Measurements from ENCODE around the gene AQP5. TPM values are rescaled to one million over a fixed set of nuclear protein-coding genes. Genes with fewer than 3 reads are reported as not detected.
A peak's percentile ranks its signal among the peaks of the same experiment; 100 is the strongest.

The AQP5 gene
- total and polyA plus RNA-seq, 4 donors, result 0.08 to 1.2 TPM; not detected in 2

GRCh38 chr12:49921299-49921698, 40.4 kb upstream of the AQP5 start:
- intact Hi-C loops (cut with DNase I), result no loop called here
- H3K36me3 ChIP-seq (ENCODE audit: control insufficient read depth in 1 of 2, insufficient read depth in 2 of 2, low read length in 1 of 2), result no peaks in the 10 kb centered on the region
- DNase-seq, result no peak
- no peaks in the 10 kb centered on the region for H3K9me3 ChIP-seq (ENCODE audit: control insufficient read depth, low read length)
- no peaks in the 10 kb centered on the region for H3K4me1 ChIP-seq (ENCODE audit: control insufficient read depth in 1 of 2, insufficient read depth in 2 of 2, low read length in 2 of 2)
- no peaks in the 10 kb centered on the region for H3K27me3 ChIP-seq (ENCODE audit: control insufficient read depth in 1 of 2, insufficient read depth in 2 of 2, low read length in 1 of 2)
- no peak for ATAC-seq (ENCODE audit: low FRiP score)
- H3K4me3 ChIP-seq (ENCODE audit: low read length in 2 of 2), result no peak overlapping the region
- H3K27ac ChIP-seq (ENCODE audit: low read depth in 1 of 2, low read length in 2 of 2), result no peak overlapping the region
- 69 to 77% methylated on average over 3 of the region's 3 CpGs for WGBS, 2 donors

- ATAC-seq (ENCODE audit: low FRiP score) (no peak), DNase-seq (peak in 1 of 2 donors; percentile 49)
- Histone ChIP-seq H3K4me3 (ENCODE audit: low read length in 2 of 2) (no peak overlapping the region), H3K4me1 (ENCODE audit: control insufficient read depth in 1 of 2, insufficient read depth in 2 of 2, low read length in 2 of 2) (no peaks in the 10 kb centered on the region), H3K27ac (ENCODE audit: low read depth in 1 of 2, low read length in 2 of 2) (no peak overlapping the region), H3K27me3 (ENCODE audit: control insufficient read depth in 1 of 2, insufficient read depth in 2 of 2, low read length in 1 of 2) (no peaks in the 10 kb centered on the region), H3K9me3 (ENCODE audit: control insufficient read depth, low read length) (no peaks in the 10 kb centered on the region), H3K36me3 (ENCODE audit: control insufficient read depth in 1 of 2, insufficient read depth in 2 of 2, low read length in 1 of 2) (no peaks in the 10 kb centered on the region)
- WGBS, 2 donors, result 85 to 86% methylated on average over 6 of the region's 6 CpGs
- intact Hi-C loops (cut with DNase I), result no loop called here
These were observed 39.7 kb upstream of the AQP5 start for GRCh38 chr12:49921936-49922335.

GRCh38 chr12:49922349-49923034, 39.2 kb upstream of the AQP5 start:
- no peaks in the 10 kb centered on the region for H3K27me3 ChIP-seq (ENCODE audit: control insufficient read depth in 1 of 2, insufficient read depth in 2 of 2, low read length in 1 of 2)
- 51 to 57% methylated on average over 12 of the region's 12 CpGs for WGBS, 2 donors
- H3K27ac ChIP-seq (ENCODE audit: low read depth in 1 of 2, low read length in 2 of 2), result no peak overlapping the region
- intact Hi-C loops (cut with DNase I), result no loop called here
- no peaks in the 10 kb centered on the region for H3K36me3 ChIP-seq (ENCODE audit: control insufficient read depth in 1 of 2, insufficient read depth in 2 of 2, low read length in 1 of 2)
- no peaks in the 10 kb centered on the region for H3K9me3 ChIP-seq (ENCODE audit: control insufficient read depth, low read length)
- no peaks in the 10 kb centered on the region for H3K4me1 ChIP-seq (ENCODE audit: control insufficient read depth in 1 of 2, insufficient read depth in 2 of 2, low read length in 2 of 2)
- ATAC-seq (ENCODE audit: low FRiP score) (peak; percentile 47), DNase-seq (peak in 1 of 2 donors; percentile 75)
- no peak overlapping the region for H3K4me3 ChIP-seq (ENCODE audit: low read length in 2 of 2)

- Histone ChIP-seq H3K36me3 (ENCODE audit: control insufficient read depth in 1 of 2, insufficient read depth in 2 of 2, low read length in 1 of 2) (no peaks in the 10 kb centered on the region), H3K4me3 (ENCODE audit: low read length in 2 of 2) (no peak overlapping the region), H3K27ac (ENCODE audit: low read depth in 1 of 2, low read length in 2 of 2) (no peak overlapping the region), H3K4me1 (ENCODE audit: control insufficient read depth in 1 of 2, insufficient read depth in 2 of 2, low read length in 2 of 2) (no peaks in the 10 kb centered on the region), H3K27me3 (ENCODE audit: control insufficient read depth in 1 of 2, insufficient read depth in 2 of 2, low read length in 1 of 2) (no peaks in the 10 kb centered on the region), H3K9me3 (ENCODE audit: control insufficient read depth, low read length) (no peaks in the 10 kb centered on the region)
- ATAC-seq (ENCODE audit: low FRiP score) (peak; percentile 55), DNase-seq (peak in 1 of 2 donors; percentile 67)
- WGBS, 2 donors, result 87 to 91% methylated on average over 7 of the region's 7 CpGs
- intact Hi-C loops (cut with DNase I), result no loop called here
These were observed 38.5 kb upstream of the AQP5 start for GRCh38 chr12:49923035-49923644.

GRCh38 chr12:49923880-49924556, 37.7 kb upstream of the AQP5 start:
- H3K27ac ChIP-seq (ENCODE audit: low read depth in 1 of 2, low read length in 2 of 2), result no peak overlapping the region
- intact Hi-C loops (cut with DNase I), result no loop called here
- ATAC-seq (ENCODE audit: low FRiP score), result no peak
- H3K27me3 ChIP-seq (ENCODE audit: control insufficient read depth in 1 of 2, insufficient read depth in 2 of 2, low read length in 1 of 2), result no peaks in the 10 kb centered on the region
- H3K4me3 ChIP-seq (ENCODE audit: low read length in 2 of 2), result no peak overlapping the region
- peak in 1 of 2 donors; percentile 71 for DNase-seq
- WGBS, 2 donors, result 91 to 93% methylated on average over 15 of the region's 15 CpGs
- no peaks in the 10 kb centered on the region for H3K36me3 ChIP-seq (ENCODE audit: control insufficient read depth in 1 of 2, insufficient read depth in 2 of 2, low read length in 1 of 2)
- no peaks in the 10 kb centered on the region for H3K9me3 ChIP-seq (ENCODE audit: control insufficient read depth, low read length)
- H3K4me1 ChIP-seq (ENCODE audit: control insufficient read depth in 1 of 2, insufficient read depth in 2 of 2, low read length in 2 of 2), result no peaks in the 10 kb centered on the region

- Histone ChIP-seq H3K4me1 (ENCODE audit: control insufficient read depth in 1 of 2, insufficient read depth in 2 of 2, low read length in 2 of 2) (no peaks in the 10 kb centered on the region), H3K27me3 (ENCODE audit: control insufficient read depth in 1 of 2, insufficient read depth in 2 of 2, low read length in 1 of 2) (no peaks in the 10 kb centered on the region), H3K27ac (ENCODE audit: low read depth in 1 of 2, low read length in 2 of 2) (no peak overlapping the region), H3K9me3 (ENCODE audit: control insufficient read depth, low read length) (no peaks in the 10 kb centered on the region), H3K36me3 (ENCODE audit: control insufficient read depth in 1 of 2, insufficient read depth in 2 of 2, low read length in 1 of 2) (no peaks in the 10 kb centered on the region), H3K4me3 (ENCODE audit: low read length in 2 of 2) (no peak overlapping the region)
- ATAC-seq (ENCODE audit: low FRiP score) (no peak), DNase-seq (peak in 1 of 2 donors; percentile 42)
- intact Hi-C loops (cut with DNase I), result no loop called here
- WGBS, 2 donors, result 95 to 99% methylated on average over 7 of the region's 7 CpGs
These were observed 36.9 kb upstream of the AQP5 start for GRCh38 chr12:49924628-49925246.

GRCh38 chr12:49925433-49926204, 36.1 kb upstream of the AQP5 start:
- Histone ChIP-seq H3K4me1 (ENCODE audit: control insufficient read depth in 1 of 2, insufficient read depth in 2 of 2, low read length in 2 of 2) (no peaks in the 10 kb centered on the region), H3K27me3 (ENCODE audit: control insufficient read depth in 1 of 2, insufficient read depth in 2 of 2, low read length in 1 of 2) (no peaks in the 10 kb centered on the region), H3K36me3 (ENCODE audit: control insufficient read depth in 1 of 2, insufficient read depth in 2 of 2, low read length in 1 of 2) (no peaks in the 10 kb centered on the region), H3K27ac (ENCODE audit: low read depth in 1 of 2, low read length in 2 of 2) (no peak overlapping the region), H3K9me3 (ENCODE audit: control insufficient read depth, low read length) (no peaks in the 10 kb centered on the region), H3K4me3 (ENCODE audit: low read length in 2 of 2) (no peak overlapping the region)
- peak in 1 of 2 donors; percentile 45 for DNase-seq
- 90 to 95% methylated on average over 11 of the region's 11 CpGs for WGBS, 2 donors
- ATAC-seq (ENCODE audit: low FRiP score), result no peak
- intact Hi-C loops (cut with DNase I), result no loop called here

- no peaks in the 10 kb centered on the region for H3K4me1 ChIP-seq (ENCODE audit: control insufficient read depth in 1 of 2, insufficient read depth in 2 of 2, low read length in 2 of 2)
- ATAC-seq (ENCODE audit: low FRiP score), result no peak
- H3K9me3 ChIP-seq (ENCODE audit: control insufficient read depth, low read length), result no peaks in the 10 kb centered on the region
- 96 to 97% methylated on average over 6 of the region's 6 CpGs for WGBS, 2 donors
- no peak overlapping the region for H3K27ac ChIP-seq (ENCODE audit: low read depth in 1 of 2, low read length in 2 of 2)
- H3K36me3 ChIP-seq (ENCODE audit: control insufficient read depth in 1 of 2, insufficient read depth in 2 of 2, low read length in 1 of 2), result no peaks in the 10 kb centered on the region
- no peak overlapping the region for H3K4me3 ChIP-seq (ENCODE audit: low read length in 2 of 2)
- intact Hi-C loops (cut with DNase I), result no loop called here
- no peaks in the 10 kb centered on the region for H3K27me3 ChIP-seq (ENCODE audit: control insufficient read depth in 1 of 2, insufficient read depth in 2 of 2, low read length in 1 of 2)
- DNase-seq, result no peak
These were observed 33.2 kb upstream of the AQP5 start for GRCh38 chr12:49928471-49928870.

Data from aorta (tissue), 5 donors.